Tibial nerve (tissue), 4 donors: ENCODE results near the gene C16orf54.

ENCODE experiments used
- CTCF ChIP-seq, 5 experiments: fragments of 200-600 bp in 3 of 5; fragments of 450-650 bp in 2 of 5; sonication (generic) in 3 of 5; IDR thresholded peaks; one replicate each; pipeline ENCODE4 v1.5.1; 2016 to 2019; ENCODE audit warnings: antibody characterized with exemption in 5 of 5, mild to moderate bottlenecking in 3 of 5, moderate library complexity in 2 of 5
- EP300 ChIP-seq, 2 donors: sonication (generic); formaldehyde crosslinking; IDR thresholded peaks; one replicate each; pipeline ENCODE4 v1.6.1; 2017; ENCODE audit warnings: antibody characterized with exemption in 2 of 2, mild to moderate bottlenecking in 1 of 2

- TF ChIP-seq EP300 (IDR thresholded peaks at IDR 0.05) (no peak), CTCF (IDR thresholded peaks at IDR 0.05) (no peak)
These were observed 19.6 kb upstream of the C16orf54 start for GRCh38 chr16:29765167-29766032.
